ENCODE measurements around the gene CLBA1.

DNA sequence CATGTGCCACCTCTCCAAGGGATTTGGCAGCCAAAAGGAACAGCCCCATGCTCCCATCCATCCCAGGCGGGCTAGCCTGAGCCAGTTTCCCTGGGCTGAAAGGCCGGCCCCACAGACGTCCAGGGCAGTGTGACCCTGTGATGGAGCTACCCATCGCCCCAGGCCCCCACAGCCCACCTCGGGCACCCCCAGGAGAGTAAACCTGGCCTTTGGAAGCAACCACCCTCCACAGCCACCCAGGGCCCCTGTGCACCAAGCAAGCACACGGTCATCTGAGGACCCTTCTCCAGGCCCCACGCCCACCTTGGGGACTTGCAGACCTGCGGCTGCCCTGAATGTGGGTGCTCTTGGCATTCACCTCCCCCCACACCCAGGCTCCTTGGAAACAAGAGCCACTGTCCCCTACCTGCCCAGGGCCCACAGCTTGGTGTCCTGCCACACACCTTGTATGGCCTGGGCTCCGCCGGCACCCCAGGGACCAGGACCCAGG, 15.8 kb upstream of the CLBA1 start:
- TF ChIP-seq POLR2A (IDR thresholded peaks at IDR 0.05) = no peak
- TF ChIP-seq, protein P1, sequence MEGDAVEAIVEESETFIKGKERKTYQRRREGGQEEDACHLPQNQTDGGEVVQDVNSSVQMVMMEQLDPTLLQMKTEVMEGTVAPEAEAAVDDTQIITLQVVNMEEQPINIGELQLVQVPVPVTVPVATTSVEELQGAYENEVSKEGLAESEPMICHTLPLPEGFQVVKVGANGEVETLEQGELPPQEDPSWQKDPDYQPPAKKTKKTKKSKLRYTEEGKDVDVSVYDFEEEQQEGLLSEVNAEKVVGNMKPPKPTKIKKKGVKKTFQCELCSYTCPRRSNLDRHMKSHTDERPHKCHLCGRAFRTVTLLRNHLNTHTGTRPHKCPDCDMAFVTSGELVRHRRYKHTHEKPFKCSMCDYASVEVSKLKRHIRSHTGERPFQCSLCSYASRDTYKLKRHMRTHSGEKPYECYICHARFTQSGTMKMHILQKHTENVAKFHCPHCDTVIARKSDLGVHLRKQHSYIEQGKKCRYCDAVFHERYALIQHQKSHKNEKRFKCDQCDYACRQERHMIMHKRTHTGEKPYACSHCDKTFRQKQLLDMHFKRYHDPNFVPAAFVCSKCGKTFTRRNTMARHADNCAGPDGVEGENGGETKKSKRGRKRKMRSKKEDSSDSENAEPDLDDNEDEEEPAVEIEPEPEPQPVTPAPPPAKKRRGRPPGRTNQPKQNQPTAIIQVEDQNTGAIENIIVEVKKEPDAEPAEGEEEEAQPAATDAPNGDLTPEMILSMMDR (IDR thresholded peaks at IDR 0.05) = no peak

Measured in vagina (tissue), 2 donors.